ENCODE measurements around the gene SLC4A3. TPM values are rescaled to one million over a fixed set of nuclear protein-coding genes. Genes with fewer than 3 reads are reported as not detected.
A peak's percentile ranks its signal among the peaks of the same experiment; 100 is the strongest.

SLC4A3 gene
- total RNA-seq, 1 experiment from 2014 or later: 23.0 TPM

DNA sequence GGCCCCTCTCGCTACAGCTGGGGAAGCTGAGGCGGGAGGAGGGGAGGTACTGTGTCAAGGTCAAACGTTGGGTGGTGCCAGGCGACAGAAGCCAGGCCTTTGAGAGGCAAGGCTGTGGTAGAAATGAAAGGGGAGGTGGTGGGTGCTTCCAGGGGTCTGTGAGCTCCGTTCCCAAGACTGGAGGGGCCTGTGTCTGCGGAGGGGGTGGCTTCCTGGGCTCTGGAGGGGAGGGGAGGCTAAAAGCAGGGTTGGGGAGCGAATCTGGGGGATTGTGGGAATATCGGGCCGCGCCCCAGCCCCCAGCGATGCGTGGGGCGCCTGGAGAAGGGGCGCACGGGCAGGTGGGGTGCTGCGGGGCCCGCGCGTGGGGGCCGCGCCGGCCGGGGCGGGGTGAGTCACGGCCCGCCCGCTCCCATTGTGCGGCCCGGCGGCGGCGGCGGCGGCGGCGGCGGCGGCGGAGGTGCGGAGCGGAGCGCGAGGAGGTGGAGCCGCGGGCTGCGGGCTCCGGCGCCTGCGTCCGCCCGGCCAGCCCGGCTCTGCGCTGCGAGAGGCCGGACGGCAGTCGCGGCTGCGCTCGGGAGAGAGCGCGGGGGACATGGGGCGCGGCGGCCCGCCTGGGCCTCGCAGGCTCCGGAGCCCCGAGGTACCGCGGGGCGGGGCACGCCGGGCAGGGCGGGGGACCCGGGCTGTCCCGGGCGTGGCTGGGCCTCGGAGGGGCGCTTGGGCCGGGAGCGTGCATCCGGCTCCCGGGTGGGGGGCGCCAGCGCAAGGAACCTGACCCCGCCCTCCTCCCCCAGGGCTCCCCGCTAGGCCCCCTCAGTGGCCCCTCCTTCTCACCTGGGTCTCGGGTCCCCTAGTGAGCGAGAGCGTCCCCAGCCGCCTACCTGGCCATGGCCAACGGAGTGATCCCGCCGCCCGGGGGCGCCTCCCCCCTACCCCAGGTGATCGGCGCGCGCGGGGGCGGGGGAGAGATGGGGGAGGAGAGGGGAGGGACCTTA, at the start of gene SLC4A3 (continued):
- TF ChIP-seq RAD21 (IDR thresholded peaks at IDR 0.05; ENCODE audit: low read depth): no peak
- peak; percentile 20 for TF ChIP-seq TCF7L2 (IDR thresholded peaks at IDR 0.05; ENCODE audit: borderline replicate concordance, extremely low read depth, insufficient read depth, insufficient read length)
- TF ChIP-seq, protein P1, sequence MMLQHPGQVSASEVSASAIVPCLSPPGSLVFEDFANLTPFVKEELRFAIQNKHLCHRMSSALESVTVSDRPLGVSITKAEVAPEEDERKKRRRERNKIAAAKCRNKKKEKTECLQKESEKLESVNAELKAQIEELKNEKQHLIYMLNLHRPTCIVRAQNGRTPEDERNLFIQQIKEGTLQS (IDR thresholded peaks at IDR 0.05): no peak
- TF ChIP-seq CBX3 (IDR thresholded peaks at IDR 0.05; ENCODE audit: low read depth): no peak
- TF ChIP-seq SP1 (IDR thresholded peaks at IDR 0.05; ENCODE audit: low read depth): no peak
- no peak for TF ChIP-seq YY1 (IDR thresholded peaks at IDR 0.05; ENCODE audit: extremely low read depth, insufficient replicate concordance, low read depth, low read length)
- TF ChIP-seq, protein P2, sequence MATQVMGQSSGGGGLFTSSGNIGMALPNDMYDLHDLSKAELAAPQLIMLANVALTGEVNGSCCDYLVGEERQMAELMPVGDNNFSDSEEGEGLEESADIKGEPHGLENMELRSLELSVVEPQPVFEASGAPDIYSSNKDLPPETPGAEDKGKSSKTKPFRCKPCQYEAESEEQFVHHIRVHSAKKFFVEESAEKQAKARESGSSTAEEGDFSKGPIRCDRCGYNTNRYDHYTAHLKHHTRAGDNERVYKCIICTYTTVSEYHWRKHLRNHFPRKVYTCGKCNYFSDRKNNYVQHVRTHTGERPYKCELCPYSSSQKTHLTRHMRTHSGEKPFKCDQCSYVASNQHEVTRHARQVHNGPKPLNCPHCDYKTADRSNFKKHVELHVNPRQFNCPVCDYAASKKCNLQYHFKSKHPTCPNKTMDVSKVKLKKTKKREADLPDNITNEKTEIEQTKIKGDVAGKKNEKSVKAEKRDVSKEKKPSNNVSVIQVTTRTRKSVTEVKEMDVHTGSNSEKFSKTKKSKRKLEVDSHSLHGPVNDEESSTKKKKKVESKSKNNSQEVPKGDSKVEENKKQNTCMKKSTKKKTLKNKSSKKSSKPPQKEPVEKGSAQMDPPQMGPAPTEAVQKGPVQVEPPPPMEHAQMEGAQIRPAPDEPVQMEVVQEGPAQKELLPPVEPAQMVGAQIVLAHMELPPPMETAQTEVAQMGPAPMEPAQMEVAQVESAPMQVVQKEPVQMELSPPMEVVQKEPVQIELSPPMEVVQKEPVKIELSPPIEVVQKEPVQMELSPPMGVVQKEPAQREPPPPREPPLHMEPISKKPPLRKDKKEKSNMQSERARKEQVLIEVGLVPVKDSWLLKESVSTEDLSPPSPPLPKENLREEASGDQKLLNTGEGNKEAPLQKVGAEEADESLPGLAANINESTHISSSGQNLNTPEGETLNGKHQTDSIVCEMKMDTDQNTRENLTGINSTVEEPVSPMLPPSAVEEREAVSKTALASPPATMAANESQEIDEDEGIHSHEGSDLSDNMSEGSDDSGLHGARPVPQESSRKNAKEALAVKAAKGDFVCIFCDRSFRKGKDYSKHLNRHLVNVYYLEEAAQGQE (IDR thresholded peaks at IDR 0.05; ENCODE audit: low read depth): no peak

All from HCT116 (cell line).